ENCODE measurements around the gene ZMYM4.

DNA sequence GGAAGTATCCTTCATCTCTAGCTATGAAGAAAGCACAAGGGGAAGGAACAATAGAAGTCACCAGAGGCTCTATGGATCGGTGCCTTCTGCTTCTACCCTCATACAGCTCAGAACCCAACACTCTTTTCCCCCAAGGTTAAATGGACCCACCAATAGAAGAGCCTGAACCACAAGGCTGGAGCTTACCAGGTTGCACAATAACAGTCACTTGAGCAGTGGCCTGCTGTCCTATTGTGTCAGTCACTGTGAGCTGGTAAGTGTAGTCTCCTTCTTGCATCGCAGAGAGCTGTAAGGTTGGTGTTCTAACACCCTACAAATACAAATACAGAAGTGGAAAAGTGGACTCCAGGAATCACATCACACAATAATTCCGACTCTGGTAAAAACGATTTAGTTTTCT, 185.7 kb downstream of the ZMYM4 start:
- TF ChIP-seq, protein P1, sequence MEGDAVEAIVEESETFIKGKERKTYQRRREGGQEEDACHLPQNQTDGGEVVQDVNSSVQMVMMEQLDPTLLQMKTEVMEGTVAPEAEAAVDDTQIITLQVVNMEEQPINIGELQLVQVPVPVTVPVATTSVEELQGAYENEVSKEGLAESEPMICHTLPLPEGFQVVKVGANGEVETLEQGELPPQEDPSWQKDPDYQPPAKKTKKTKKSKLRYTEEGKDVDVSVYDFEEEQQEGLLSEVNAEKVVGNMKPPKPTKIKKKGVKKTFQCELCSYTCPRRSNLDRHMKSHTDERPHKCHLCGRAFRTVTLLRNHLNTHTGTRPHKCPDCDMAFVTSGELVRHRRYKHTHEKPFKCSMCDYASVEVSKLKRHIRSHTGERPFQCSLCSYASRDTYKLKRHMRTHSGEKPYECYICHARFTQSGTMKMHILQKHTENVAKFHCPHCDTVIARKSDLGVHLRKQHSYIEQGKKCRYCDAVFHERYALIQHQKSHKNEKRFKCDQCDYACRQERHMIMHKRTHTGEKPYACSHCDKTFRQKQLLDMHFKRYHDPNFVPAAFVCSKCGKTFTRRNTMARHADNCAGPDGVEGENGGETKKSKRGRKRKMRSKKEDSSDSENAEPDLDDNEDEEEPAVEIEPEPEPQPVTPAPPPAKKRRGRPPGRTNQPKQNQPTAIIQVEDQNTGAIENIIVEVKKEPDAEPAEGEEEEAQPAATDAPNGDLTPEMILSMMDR (conservative IDR thresholded peaks at IDR 0.05; ENCODE audit: low read length), result no peak
- TF ChIP-seq EZH2phosphoT487 (IDR thresholded peaks at IDR 0.05; ENCODE audit: borderline replicate concordance), result no peak
